K562 (cell line): Measurements from ENCODE around the gene VWA7. TPM values are rescaled to one million over a fixed set of nuclear protein-coding genes. Genes with fewer than 3 reads are reported as not detected.

Source experiments
- CC2D1A ChIP-seq: fragments of 450-650 bp; IDR thresholded peaks from 2 replicates; pipeline ENCODE4 v1.6.1; 2017; ENCODE audit warnings: mild to moderate bottlenecking
- CTBP1 ChIP-seq: fragments of 450-650 bp; IDR thresholded peaks from 2 replicates; pipeline ENCODE4 v1.6.1; 2016; ENCODE audit warnings: borderline replicate concordance
- FOXA1 ChIP-seq: fragments of 450-650 bp; IDR thresholded peaks from 2 replicates; pipeline ENCODE4 v1.6.1; 2016; ENCODE audit warnings: mild to moderate bottlenecking, borderline replicate concordance
- FOXK2 ChIP-seq, 2 experiments: fragments of 450-650 bp; IDR thresholded peaks in 1 of 2; conservative IDR thresholded peaks in 1 of 2; 2 replicates each; pipeline ENCODE4 v1.6.1; 2016; ENCODE audit warnings: low read depth in 2 of 2, mild to moderate bottlenecking in 1 of 2
- HDAC2 ChIP-seq: fragments of 450-650 bp; IDR thresholded peaks from 2 replicates; pipeline ENCODE4 v1.6.1; 2016; ENCODE audit warnings: mild to moderate bottlenecking
- HLTF ChIP-seq: fragments of 450-650 bp; IDR thresholded peaks from 2 replicates; pipeline ENCODE4 v1.6.1; 2016
- HMBOX1 ChIP-seq: sonication (generic); IDR thresholded peaks from 2 replicates; pipeline ENCODE4 v1.6.1; 2016
- HMG20A ChIP-seq: fragments of 450-650 bp; formaldehyde crosslinking; conservative IDR thresholded peaks from 2 replicates; pipeline ENCODE4 v1.4.0; 2020; ENCODE audit warnings: mild to moderate bottlenecking, mixed read lengths
- ID3 ChIP-seq, 2 experiments: fragments of 250-450 bp in 1 of 2; fragments of 450-650 bp in 1 of 2; sonication (Bioruptor Pico) in 1 of 2; IDR thresholded peaks; 2 replicates each; pipeline versions ENCODE4 v1.6.1 to v1.8.0; 2016 to 2021; ENCODE audit warnings: mild to moderate bottlenecking in 2 of 2, moderate library complexity in 2 of 2, missing compliant biosample characterization in 1 of 2, missing genetic modification characterization in 1 of 2
- IRF2 ChIP-seq: sonication (generic); formaldehyde crosslinking; IDR thresholded peaks from 2 replicates; pipeline ENCODE4 v1.8.1; 2022; ENCODE audit warnings: mild to moderate bottlenecking, missing genetic modification reagents
- LEF1 ChIP-seq: fragments of 450-650 bp; IDR thresholded peaks from 2 replicates; pipeline ENCODE4 v1.6.1; 2016; ENCODE audit warnings: mild to moderate bottlenecking
- MAFG ChIP-seq: fragments of 450-650 bp; conservative IDR thresholded peaks from 2 replicates; pipeline ENCODE4 v1.6.1; 2016; ENCODE audit warnings: missing genetic modification characterization, missing compliant biosample characterization
- MTA1 ChIP-seq: fragments of 450-650 bp; IDR thresholded peaks from 2 replicates; pipeline ENCODE4 v1.6.1; 2017; ENCODE audit warnings: borderline replicate concordance
- OTX1 ChIP-seq: fragments of 450-650 bp; formaldehyde crosslinking; IDR thresholded peaks from 2 replicates; pipeline ENCODE4 v1.4.0; 2022; ENCODE audit warnings: mild to moderate bottlenecking
- POLR2H ChIP-seq: IDR thresholded peaks from 2 replicates; pipeline ENCODE4 v1.6.1; 2016; ENCODE audit warnings: missing genetic modification characterization, low read depth, mild to moderate bottlenecking, control low read depth, missing compliant biosample characterization, moderate library complexity
- PREB ChIP-seq: sonication (generic); formaldehyde crosslinking; IDR thresholded peaks from 2 replicates; pipeline ENCODE4 v1.8.1; 2023; ENCODE audit warnings: mild to moderate bottlenecking, missing genetic modification reagents
- STAT5B ChIP-seq: fragments of 250-450 bp; sonication (Bioruptor Pico); IDR thresholded peaks from 2 replicates; pipeline ENCODE4 v1.8.0; 2021; ENCODE audit warnings: mild to moderate bottlenecking, inconsistent platforms
- TAL1 ChIP-seq: fragments of 450-650 bp; IDR thresholded peaks from 2 replicates; pipeline ENCODE4 v1.6.1; 2016; ENCODE audit warnings: mild to moderate bottlenecking
- THRAP3 ChIP-seq: fragments of 450-650 bp; IDR thresholded peaks from 2 replicates; pipeline ENCODE4 v1.6.1; 2016; ENCODE audit warnings: mild to moderate bottlenecking, inconsistent platforms, borderline replicate concordance
- ZFX ChIP-seq: sonication (generic); formaldehyde crosslinking; IDR thresholded peaks from 2 replicates; pipeline ENCODE4 v1.8.0; 2022; ENCODE audit warnings: mild to moderate bottlenecking, missing genetic modification reagents, moderate library complexity
- ZMIZ1 ChIP-seq, 2 experiments: fragments of 150-350 bp in 1 of 2; IDR thresholded peaks; 2 replicates each; pipeline ENCODE4 v1.6.1; 2012 to 2016; ENCODE audit warnings: low read depth in 2 of 2, low read length in 2 of 2, mild to moderate bottlenecking in 1 of 2, moderate library complexity in 1 of 2
- ZNF324 ChIP-seq: fragments of 250-450 bp; sonication (Bioruptor Pico); IDR thresholded peaks from 2 replicates; pipeline ENCODE4 v1.4.0; 2020; ENCODE audit warnings: mild to moderate bottlenecking
- ZNF778 ChIP-seq: fragments of 450-650 bp; formaldehyde crosslinking; IDR thresholded peaks from 2 replicates; pipeline ENCODE4 v1.4.0; 2020; ENCODE audit warnings: mild to moderate bottlenecking, moderate library complexity
- polyA plus RNA-seq, 8 experiments: library from polyadenylated mRNA; depleted of rRNA in 4 of 8; stranded (reverse) in 5 of 8; unstranded in 3 of 8; fragments of >200 nt; fragmentation: Nextera tagmentation in 2 of 8; fragmentation: Illumina TruSeq in 1 of 8; extraction: Ambion mirVana in 2 of 8; extraction: Trizol in 1 of 8; gene quantifications; 2 replicates each; pipeline versions ENCODE4 v1.2.1 to v1.2.3, GENCODE V29; 2011 to 2014; ENCODE audit warnings: inconsistent platforms in 1 of 8, missing spikeins in 1 of 8
- total RNA-seq, 7 experiments: library from RNA; depleted of rRNA in 6 of 7; stranded (reverse); fragments of >200 nt in 6 of 7; fragmentation: Illumina TruSeq in 2 of 7; extraction: Trizol in 2 of 7; gene quantifications; 2 replicates each; pipeline versions ENCODE4 v1.2.1 to v1.2.3, GENCODE V29; 2011 to 2021; ENCODE audit warnings: low replicate concordance in 1 of 7
- TF ChIP-seq, protein P1 (sequence below): fragments of 250-450 bp; sonication (Bioruptor Pico); IDR thresholded peaks from 2 replicates; pipeline ENCODE4 v1.9.0; 2021; ENCODE audit warnings: mild to moderate bottlenecking

Gene VWA7
- total and polyA plus RNA-seq, 9 of the 15 experiments (the other 6 are each of a cell fraction or from before 2014, with no cell fraction given) = 0.18 to 2.9 (median 0.95) TPM

GRCh38 chr6:31727034-31727716 is 50.0 kb downstream of the VWA7 start (continued):
- TF ChIP-seq ID3 (CRISPR knock-in tag; IDR thresholded peaks at IDR 0.05) = no peak
- TF ChIP-seq ID3 (tag; IDR thresholded peaks at IDR 0.05) = peak; percentile 51; the same call in 1 of the 2 replicates
- 0 out of 2 replicates have a peak, but pooled peaks have one; percentile 38 for TF ChIP-seq HMBOX1
- no peak for TF ChIP-seq ZNF324 (CRISPR knock-in tag)
- no peak for TF ChIP-seq HDAC2
- no peak for TF ChIP-seq ZMIZ1 (IDR thresholded peaks at IDR 0.05; ENCODE audit: low read depth in 2 of 2, low read length in 2 of 2)
- no peak for TF ChIP-seq POLR2H (tag)
- TF ChIP-seq HMG20A (CRISPR knock-in tag) = no peak
- TF ChIP-seq ZNF778 (CRISPR knock-in tag) = no peak
- peak; percentile 31; the same call in 1 of the 2 replicates for TF ChIP-seq CC2D1A
- TF ChIP-seq THRAP3 = no peak
- no peak for TF ChIP-seq LEF1
- TF ChIP-seq MTA1 = no peak
- TF ChIP-seq ZFX (CRISPR knock-in tag) = no peak
- TF ChIP-seq FOXK2 (conservative IDR thresholded peaks at IDR 0.05 in 1 of 2, IDR thresholded peaks at IDR 0.05 in 1 of 2; ENCODE audit: low read depth in 2 of 2) = no peak
- peak; percentile 9; the same call in 1 of the 2 replicates for TF ChIP-seq OTX1 (CRISPR knock-in tag)
- TF ChIP-seq TAL1 = no peak
- peak; percentile 65 for TF ChIP-seq MAFG
- no peak for TF ChIP-seq STAT5B (CRISPR knock-in tag)
- TF ChIP-seq, protein P1, sequence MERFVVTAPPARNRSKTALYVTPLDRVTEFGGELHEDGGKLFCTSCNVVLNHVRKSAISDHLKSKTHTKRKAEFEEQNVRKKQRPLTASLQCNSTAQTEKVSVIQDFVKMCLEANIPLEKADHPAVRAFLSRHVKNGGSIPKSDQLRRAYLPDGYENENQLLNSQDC (CRISPR knock-in tag) = no peak
- no peak for TF ChIP-seq FOXA1
- no peak for TF ChIP-seq HLTF
- no peak for TF ChIP-seq IRF2 (CRISPR knock-in tag)
- TF ChIP-seq PREB (CRISPR knock-in tag) = no peak
- TF ChIP-seq CTBP1 = peak; percentile 63; the same call in 1 of the 2 replicates
